Fibroblast of skin of abdomen (primary cell): ENCODE data around the gene CHRM1.

Experiments used
- DNase-seq: peaks from one replicate; pipeline ENCODE4 v3.0.0-alpha.2; 2013

Gene CHRM1

DNA sequence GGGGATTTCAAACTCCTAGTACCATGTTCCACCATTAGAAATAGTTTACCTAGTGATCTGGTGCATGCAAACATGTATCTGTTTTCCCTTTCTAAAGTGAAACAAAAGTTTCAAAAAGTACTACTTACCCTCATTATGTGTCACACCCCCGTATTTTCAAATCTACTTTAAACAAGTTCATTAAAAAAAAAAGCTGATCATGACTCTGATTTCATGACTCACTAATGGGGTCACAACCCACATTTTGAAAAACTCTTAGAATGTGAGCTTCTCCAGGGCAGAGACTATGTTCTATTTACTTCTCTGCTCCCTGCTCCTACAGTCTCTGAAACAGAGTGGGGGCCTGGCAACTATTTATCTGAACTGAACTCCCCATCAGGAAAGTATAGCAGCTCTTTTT is 18.2 kb downstream of the CHRM1 start:
- no peak for DNase-seq

DNA sequence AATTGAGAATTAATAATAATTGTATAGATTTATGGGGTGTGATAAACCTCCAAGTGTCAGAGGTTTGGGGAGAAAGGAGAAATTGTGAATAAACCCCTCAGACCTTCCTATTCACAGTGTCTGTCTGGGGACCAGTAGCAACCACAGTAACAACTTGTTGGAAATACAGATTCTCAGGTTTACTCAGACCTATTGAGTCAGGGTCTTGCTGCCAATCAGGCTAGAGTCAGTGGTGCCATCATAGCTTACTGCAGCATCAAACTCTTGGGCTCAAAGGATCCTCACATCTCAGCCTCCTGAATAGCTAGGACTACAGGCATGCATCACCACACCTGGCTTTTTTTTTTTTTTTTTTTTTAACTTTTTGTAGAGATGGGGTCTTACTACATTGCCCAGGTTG is 23.1 kb downstream of the CHRM1 start:
- no peak for DNase-seq

DNA sequence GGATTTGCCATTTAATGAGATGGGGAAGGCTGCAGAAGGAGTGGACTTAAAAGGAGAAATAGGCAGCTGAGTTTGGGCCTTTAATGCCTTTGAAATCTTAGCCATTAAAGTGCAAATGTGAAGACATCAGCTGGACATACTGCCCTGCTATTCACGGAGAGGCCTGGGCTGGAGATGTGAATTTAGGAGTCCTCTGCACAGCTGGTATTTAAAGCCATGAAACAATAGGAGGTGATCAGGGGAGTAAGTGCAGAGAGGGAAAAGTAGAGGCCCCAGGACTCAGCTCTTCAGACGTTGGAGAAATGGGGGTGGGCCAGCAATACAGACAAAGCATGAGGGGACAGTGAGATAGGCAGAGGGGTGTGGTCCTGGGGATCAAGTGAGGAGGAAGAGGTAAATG is 23.9 kb downstream of the CHRM1 start:
- DNase-seq: no peak

DNA sequence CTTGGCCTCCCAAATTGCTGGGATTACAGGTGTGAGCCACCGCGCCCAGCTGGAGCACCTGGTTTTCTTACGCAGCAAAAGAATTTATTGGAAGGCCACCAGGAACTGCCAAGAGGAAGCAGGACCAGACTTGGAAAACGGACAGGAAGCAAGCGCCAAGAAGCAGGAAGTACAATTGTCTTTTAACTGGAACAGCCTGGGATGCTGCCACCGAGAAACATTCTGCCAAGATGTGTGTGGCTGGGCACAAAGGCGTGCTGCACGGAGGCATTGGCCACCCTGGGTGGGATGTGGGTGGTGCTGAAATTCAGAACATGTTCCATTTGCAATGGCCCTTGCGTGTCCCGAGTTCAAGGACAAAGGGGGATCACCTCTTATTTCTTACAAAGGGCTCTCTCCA is 25.1 kb downstream of the CHRM1 start:
- DNase-seq: no peak

DNA sequence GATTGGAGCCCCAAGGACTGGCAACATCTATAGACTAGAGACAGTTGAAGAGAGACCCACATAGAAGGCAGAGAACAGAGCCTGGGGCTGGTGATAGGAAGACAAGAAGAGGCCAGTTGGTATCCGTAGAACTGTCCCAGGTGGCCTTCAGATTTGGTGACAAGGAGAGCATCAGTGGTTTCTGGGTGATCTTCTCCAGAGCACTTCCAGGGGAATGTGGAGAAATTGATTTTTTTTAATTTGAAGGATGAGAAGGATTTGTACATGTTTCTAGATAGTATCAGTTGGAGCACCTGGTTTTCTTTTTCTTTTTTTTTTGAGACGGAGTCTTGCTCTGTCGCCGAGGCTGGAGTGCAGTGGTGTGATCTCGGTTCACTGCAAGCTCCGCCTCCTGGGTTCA is 25.7 kb downstream of the CHRM1 start:
- DNase-seq: no peak

DNA sequence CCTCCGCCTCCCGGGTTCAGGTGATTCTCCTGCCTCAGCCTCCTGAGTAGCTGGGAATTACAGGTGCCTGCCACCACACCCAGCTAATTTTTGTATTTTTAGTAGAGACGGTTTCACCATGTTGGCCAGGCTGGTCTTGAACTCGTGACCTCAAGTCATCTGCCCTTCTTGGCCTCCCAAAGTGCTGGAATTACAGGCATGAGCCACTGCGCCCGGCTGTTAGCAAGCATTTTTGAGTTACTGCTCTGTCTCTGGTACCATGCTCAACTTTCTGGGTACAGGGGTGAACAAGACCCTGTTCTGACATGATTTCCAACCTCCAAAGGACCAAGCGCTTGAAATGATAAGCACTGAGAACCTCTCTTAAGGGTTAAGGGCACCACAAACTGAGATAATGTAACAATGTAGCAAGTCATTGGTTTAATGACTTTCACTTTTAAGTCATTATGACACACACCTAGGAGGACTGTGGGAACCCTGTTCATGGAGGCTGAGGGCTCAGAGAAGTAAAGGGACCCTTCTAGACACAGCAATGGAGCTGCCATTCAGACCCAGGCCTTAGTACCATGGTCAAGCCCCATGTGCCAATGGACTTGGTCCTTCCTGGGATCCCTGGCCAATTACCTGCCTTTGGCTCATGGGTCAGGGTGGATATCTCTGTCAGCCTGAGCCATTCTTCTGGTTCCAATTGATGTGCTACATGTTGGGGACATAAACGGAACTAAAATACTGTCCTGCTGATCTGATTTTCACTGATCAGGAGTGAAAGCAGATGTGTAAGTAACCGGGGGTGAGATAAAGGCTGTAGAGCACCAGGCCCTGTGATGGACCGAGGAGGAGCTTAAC is 28.9 kb downstream of the CHRM1 start:
- DNase-seq: no peak

DNA sequence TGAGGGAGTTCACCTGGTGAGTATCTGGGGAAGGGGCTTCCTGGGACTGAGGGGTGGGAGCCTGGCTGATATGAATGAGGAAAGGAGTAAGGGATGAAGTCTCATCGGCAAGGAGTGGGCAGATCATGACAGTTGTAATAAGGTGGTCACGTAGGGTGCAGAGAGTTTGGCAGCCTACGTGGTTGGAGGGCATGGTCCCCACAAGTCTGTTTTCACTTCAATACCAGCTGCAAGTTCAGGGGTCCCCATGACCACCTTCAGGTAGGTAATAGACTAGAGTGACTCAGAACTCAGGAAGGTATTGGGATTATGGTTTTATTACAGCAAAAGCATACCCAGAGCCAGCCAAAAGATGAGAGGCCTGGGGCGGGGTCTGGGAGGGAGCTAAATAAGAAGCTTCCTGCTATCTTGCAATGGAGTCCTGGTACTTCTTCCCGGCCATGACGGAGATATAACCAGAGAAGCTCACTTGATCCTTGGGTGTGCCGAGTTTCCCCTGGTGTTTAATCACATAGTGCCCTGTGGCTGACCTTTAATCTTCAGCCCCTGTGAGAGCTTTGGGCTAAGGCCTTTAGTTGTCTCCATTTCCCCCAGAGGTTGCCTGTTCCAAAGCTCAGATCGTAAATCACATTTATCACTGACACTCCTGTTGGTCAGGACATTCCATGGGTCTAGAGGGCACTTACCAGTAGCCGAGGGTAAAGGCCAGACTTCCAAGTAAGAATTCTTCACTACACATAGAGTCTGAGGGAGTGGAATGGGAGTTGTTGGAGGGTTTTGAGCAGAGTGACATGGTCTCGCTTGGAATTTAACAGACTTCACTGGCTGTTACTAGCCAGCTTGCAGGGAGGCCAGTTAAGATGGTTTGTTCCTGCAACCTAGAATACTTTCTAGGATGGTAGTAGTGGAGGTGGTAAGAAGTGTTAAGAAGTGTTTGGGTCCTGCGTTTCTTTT is 31.4 kb downstream of the CHRM1 start:
- peak; percentile 39 for DNase-seq

DNA sequence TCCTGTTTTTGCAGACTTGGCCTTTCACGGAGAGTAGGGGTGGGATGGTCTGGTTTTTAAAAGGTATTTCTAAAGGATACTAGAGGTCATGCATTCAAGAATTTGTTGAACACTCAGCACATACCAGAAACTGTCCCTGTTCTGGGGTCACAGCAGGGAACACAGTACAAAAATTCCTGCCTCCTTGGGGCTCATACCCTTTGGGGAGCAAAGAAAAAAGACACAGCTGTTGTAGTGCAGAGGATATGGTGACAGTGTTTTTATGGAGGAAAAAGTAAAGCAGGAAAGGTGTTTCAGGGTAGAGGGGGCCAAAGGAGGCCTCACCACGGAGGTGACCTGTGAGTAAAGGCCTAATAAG is 32.1 kb downstream of the CHRM1 start:
- DNase-seq: no peak

DNA sequence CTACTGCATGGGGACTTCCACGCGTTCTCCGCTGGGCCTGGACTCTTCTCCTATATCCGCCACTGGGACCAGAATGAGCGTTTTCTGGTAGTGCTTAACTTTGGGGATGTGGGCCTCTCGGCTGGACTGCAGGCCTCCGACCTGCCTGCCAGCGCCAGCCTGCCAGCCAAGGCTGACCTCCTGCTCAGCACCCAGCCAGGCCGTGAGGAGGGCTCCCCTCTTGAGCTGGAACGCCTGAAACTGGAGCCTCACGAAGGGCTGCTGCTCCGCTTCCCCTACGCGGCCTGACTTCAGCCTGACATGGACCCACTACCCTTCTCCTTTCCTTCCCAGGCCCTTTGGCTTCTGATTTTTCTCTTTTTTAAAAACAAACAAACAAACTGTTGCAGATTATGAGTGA is 32.8 kb downstream of the CHRM1 start:
- DNase-seq: no peak

DNA sequence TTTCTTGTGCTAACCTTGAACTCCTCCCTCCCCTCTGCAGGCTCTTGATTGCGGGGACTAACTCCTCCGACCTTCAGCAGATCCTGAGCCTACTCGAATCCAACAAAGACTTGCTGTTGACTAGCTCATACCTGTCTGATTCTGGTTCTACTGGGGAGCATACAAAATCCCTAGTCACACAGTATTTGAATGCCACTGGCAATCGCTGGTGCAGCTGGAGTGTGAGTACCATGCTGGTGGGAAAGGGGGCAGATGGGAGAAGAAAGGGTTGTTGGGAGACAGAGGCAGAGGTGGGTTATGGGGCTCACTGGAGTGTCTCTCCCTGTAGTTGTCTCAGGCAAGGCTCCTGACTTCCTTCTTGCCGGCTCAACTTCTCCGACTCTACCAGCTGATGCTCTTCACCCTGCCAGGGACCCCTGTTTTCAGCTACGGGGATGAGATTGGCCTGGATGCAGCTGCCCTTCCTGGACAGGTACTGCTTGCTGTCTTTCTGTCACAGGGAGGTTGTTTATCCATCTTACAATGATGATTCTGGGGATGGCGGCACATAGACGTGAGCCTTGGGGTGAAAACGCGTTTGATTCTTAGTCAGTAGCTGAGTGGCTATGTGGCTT is 35.9 kb downstream of the CHRM1 start:
- DNase-seq: no peak

DNA sequence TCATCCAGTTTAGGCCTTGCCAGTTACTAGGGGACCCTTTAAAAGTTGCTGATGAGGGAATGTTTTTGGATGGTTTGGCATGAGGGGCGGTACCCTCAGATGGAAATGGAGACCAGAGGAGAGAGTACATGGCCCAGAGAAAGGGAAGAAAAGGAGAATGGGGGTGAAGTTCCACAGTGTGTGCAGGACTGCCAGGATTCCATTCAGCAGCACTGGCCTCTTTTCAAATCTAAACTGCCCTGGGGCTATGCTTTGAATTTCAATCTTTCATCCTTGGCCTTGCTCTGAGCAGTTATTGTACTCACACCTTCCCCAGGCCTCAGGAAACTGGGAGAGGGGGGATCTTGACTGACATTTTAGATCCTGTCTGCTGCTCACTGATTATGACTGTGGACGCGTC is 37.5 kb downstream of the CHRM1 start:
- DNase-seq: no peak

DNA sequence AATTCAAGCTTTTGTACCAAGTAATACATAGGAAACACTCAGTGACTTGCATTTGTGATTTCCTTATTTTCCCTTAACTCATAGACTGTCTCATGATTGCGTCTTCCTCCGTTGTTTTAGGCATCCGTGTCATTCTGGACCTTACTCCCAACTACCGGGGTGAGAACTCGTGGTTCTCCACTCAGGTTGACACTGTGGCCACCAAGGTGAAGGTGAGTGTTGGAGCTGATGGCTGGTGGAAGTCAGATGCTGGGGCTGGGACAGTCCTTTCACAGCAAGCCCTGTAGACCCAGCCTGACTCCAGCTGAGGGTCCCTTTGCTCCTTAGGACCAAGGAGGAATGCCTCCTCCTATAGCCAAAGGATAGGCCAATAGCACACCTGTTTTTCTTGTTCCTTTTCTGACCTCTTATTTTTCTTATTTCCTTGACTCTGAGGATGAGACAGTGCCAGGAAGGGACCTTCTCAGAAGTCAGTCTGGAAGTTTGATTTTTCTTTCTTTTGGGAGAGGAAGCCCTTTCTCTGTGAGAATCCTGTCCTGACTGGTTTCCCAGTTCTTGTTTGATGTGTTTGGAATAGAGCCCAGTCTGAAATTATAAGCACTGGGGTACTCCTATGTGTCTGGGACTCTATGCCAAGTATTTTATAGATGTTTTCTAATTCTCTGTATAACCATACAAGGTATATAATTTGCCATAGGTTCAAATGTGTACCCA is 38.2 kb downstream of the CHRM1 start:
- no peak for DNase-seq

DNA sequence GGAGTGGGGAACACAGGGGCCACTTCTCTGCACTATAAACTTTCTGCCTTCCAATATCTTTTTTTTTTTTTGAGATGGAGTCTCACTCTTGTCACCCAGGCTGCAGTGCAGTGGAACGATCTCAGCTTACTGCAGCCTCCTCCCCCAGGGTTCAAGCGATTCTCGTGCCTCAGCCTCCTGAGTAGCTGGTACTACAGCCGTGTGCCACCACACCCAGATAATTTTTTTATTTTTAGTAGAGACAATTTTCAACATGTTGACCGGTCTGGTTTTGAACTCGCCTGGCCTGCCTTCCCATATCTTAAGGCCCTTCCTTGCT is 38.8 kb downstream of the CHRM1 start:
- no peak for DNase-seq

DNA sequence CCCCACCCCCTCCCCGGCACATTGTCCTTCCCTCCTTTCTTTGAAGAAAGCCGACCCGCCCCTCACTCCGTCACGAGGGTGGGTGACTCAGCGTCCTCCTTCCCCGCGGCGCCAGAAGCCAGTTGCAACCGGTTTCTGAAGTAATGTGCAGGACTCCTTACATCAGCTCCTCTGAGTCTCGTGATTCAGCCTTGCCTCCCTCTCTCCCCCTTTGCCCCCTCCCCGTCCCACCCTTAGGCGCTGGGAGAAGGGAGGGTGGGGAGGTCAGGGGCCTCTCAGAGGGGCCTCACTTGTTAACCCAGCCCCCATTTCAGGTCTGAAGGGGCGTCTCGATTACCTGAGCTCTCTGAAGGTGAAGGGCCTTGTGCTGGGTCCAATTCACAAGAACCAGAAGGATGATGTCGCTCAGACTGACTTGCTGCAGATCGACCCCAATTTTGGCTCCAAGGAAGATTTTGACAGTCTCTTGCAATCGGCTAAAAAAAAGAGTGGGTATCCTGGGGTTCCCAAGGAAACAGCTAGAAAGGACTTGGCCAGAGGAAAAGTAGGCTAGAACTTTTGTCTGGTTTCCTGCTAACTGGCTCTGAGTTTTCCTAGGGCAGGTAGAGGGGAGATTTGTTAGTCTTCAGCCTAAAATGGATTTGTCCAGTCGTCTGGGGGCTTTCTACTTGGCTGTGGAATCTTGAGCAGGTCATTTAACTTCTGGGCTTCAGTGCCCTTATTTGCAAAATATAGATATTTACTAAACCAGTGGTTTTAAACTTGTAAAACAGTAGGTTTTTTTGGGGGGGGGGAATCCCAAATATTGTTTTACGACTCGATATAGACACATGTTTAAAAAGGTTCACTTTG is 39.4 kb downstream of the CHRM1 start:
- DNase-seq: peak; percentile 99

DNA sequence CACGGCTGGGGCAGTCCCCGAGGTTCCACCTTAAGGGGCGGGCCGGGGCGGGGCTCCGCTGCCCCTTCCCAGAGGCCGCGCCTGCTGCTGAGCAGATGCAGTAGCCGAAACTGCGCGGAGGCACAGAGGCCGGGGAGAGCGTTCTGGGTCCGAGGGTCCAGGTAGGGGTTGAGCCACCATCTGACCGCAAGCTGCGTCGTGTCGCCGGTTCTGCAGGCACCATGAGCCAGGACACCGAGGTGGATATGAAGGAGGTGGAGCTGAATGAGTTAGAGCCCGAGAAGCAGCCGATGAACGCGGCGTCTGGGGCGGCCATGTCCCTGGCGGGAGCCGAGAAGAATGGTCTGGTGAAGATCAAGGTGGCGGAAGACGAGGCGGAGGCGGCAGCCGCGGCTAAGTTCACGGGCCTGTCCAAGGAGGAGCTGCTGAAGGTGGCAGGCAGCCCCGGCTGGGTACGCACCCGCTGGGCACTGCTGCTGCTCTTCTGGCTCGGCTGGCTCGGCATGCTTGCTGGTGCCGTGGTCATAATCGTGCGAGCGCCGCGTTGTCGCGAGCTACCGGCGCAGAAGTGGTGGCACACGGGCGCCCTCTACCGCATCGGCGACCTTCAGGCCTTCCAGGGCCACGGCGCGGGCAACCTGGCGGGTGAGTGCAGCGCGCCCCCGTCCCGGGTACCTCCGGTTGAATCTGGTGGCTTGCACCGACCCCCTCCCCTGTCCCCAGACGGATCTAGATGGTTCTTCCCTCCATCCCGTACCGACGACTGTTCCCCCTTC is 40.2 kb downstream of the CHRM1 start, which contains the start of gene SLC3A2:
Gene SLC3A2, plus strand, starts transcription at position 94 of the 776 bp plus-strand sequence. Its CDS starts 128 bp downstream, at position 222.
- peak; percentile 89 for DNase-seq

DNA sequence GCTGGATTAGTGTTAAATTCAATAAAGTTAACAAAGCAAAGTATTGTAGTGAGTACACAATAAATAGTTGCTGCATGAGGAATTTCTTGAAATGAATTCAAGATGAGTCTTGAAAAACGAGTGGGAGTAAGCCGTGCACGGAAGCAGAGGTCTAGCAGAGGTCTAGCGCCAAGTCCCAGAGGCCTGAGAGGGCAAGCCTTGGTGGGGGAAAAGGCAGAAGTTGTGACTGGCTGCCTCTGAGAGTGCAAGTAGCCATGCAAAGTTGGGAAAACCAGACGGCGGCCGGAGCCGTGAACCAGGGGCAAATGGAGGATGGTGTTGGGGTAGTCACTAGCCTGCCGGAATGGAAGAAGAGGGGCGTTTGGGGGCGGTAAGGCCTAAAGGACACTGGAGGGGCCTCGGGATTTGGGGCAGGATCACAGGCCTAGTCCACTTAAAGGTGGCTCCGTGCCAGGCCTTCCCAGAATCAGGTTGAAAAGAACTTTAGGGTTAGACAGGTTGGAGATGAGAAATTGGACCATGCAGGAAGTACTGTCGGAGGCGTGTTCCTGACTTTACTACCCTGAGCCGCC is 40.8 kb downstream of the CHRM1 start:
- DNase-seq: peak; percentile 72

DNA sequence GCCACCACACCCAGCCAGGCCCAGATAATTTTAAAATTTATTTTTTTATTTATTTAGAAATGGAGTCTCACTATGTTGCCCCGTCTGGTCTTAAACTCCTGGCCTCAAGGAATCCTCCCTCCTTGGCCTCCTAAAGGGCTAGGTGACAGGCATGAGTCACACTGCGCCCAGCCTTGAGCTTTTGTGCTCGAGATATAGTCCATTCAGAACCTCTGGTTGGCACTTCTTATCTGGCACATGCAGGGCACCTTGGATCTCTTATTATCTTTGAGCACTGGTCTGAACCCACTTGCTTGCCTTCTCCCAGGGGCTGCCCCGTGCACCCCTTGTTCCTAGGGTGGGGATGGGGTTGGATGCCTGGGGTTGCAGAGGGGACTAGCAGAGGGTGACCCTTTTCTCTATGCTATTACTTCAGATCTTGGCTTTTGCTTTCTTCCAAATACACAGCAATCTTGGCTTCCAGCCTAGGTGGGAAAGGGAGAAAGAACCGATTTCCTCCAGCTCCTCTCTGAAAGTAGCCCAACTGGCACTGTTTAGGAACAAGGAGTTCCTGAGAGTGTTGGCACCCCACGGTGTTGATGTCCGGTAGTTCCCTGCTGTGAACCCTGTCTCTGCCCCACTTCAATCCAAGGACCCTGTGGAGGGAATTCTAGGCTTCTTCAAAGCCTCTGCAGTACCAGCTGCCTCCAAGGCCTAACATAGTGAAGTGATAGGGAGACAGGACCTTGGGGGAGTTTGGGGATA is 41.8 kb downstream of the CHRM1 start:
- no peak for DNase-seq

DNA sequence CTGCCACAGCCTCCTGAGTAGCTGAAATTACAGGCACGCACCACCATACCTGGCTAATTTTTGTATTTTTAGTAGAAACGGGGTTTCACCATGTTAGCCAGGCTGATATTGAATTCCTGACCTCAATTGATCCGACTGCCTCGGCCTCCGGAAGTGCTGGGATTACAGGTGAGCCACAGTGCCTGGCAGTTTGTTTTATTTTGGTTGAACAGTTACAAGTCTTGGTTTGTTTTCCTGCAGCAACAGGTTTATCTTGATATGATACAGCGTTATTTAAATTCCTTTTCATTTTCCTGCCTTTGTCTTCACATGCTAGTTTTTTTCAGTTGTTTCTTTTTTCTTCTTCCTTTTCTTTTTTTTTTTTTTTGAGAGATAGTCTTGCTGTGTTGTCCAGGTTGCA is 44.5 kb downstream of the CHRM1 start:
- no peak for DNase-seq

DNA sequence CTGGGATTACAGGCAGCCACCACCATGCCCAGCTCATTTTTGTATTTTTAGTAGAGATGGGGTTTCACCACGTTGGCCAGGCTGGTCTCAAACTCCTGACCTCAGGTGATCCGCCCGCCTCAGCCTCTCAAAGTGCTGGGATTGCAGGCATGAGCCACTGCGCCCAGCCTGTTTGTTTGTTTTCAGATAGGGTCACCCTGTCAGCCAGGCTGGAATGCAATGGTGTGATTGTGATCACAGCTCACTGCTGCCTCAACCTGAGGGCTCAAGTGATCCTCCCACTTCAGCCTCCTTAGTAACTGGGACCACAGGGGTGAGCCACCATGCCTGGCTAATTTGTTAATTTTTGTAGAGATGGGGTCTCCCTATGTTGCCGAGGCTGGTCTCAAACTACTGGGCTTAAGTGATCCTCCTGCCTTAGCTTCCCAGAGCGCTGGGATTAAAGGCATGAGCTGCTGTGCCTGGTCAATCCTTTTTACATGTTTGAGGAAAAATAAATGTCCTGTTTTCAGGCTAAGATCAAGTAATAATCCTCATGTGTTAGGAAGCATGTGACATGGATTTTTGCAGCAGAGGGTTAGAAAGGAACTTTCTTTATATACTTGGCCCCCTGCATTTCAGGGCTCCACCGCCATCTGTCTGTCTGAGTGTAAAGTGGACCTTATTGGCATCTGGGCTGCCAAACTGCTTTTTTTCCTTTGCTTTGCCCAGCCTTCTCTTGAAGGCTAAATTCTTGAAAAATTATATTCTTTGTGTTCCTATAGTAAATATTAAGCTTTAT is 45.3 kb downstream of the CHRM1 start:
- DNase-seq: no peak
